ENCODE results near the gene INTS14.

The INTS14 gene

DNA sequence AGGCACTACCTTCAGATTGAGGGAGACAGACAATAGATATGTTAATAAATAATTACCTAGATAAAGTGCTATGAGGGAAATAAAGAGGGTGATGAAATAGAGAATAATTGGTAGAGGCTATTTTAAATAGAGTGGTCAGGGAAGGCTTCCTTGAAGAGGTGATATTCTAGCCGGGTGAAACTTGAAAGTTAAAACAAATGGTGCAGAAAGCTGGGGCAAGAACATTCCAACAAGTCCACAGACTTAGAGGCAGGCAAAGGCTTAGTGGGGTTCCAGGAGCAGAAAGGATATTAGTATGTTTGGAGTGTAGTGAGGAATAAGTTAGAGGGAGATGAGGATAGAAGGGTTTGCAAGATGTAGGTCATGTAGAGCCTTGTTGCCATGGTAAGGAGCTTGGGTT is 70.6 kb downstream of the INTS14 start:
- H3K27me3 ChIP-seq (ENCODE audit: low read length) = no peaks in the 10 kb centered on the region
- no peak for TF ChIP-seq EZH2phosphoT487 (conservative IDR thresholded peaks at IDR 0.05; ENCODE audit: low read length)
- TF ChIP-seq, protein P1, sequence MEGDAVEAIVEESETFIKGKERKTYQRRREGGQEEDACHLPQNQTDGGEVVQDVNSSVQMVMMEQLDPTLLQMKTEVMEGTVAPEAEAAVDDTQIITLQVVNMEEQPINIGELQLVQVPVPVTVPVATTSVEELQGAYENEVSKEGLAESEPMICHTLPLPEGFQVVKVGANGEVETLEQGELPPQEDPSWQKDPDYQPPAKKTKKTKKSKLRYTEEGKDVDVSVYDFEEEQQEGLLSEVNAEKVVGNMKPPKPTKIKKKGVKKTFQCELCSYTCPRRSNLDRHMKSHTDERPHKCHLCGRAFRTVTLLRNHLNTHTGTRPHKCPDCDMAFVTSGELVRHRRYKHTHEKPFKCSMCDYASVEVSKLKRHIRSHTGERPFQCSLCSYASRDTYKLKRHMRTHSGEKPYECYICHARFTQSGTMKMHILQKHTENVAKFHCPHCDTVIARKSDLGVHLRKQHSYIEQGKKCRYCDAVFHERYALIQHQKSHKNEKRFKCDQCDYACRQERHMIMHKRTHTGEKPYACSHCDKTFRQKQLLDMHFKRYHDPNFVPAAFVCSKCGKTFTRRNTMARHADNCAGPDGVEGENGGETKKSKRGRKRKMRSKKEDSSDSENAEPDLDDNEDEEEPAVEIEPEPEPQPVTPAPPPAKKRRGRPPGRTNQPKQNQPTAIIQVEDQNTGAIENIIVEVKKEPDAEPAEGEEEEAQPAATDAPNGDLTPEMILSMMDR (IDR thresholded peaks at IDR 0.05; ENCODE audit: insufficient read depth, low read length, poor library complexity, severe bottlenecking) = no peak
- H3K9me3 ChIP-seq (ENCODE audit: insufficient read depth, low read length) = no peaks in the 10 kb centered on the region
- no peak overlapping the region for H3K27ac ChIP-seq (ENCODE audit: low read depth, low read length)
- H3F3A ChIP-seq (ENCODE audit: insufficient read depth) = no peaks in the 10 kb centered on the region
- H3K4me3 ChIP-seq (ENCODE audit: insufficient read depth, low read length, poor library complexity, severe bottlenecking) = no peak overlapping the region
- H3K9ac ChIP-seq (ENCODE audit: low read length) = no peak overlapping the region
- peaks cover 96% of the 10 kb centered on the region for H3K79me2 ChIP-seq (ENCODE audit: insufficient read depth, low read length)
- H3K4me2 ChIP-seq (ENCODE audit: low read depth, low read length, poor library complexity, severe bottlenecking) = no peak overlapping the region
- H3K36me3 ChIP-seq (ENCODE audit: low read length) = no peaks in the 10 kb centered on the region
- H2AFZ ChIP-seq (ENCODE audit: low read depth, low read length, severe bottlenecking) = no peak overlapping the region
- peaks cover 14% of the 10 kb centered on the region for H4K20me1 ChIP-seq (ENCODE audit: low read depth, low read length)
- no peaks in the 10 kb centered on the region for H3K9me2 ChIP-seq (replicated peaks; ENCODE audit: insufficient read depth, low read length)

GRCh38 chr15:65535192-65535591 is 75.7 kb downstream of the INTS14 start:
- Histone ChIP-seq H3F3A (ENCODE audit: insufficient read depth) (no peaks in the 10 kb centered on the region), H3K4me2 (ENCODE audit: low read depth, low read length, poor library complexity, severe bottlenecking) (no peak overlapping the region), H3K27ac (ENCODE audit: low read depth, low read length) (no peak overlapping the region), H3K9ac (ENCODE audit: low read length) (no peak overlapping the region), H3K9me3 (ENCODE audit: insufficient read depth, low read length) (no peaks in the 10 kb centered on the region), H3K27me3 (ENCODE audit: low read length) (no peaks in the 10 kb centered on the region), H3K36me3 (ENCODE audit: low read length) (no peaks in the 10 kb centered on the region), H2AFZ (ENCODE audit: low read depth, low read length, severe bottlenecking) (no peak overlapping the region), H4K20me1 (ENCODE audit: low read depth, low read length) (peaks cover 9% of the 10 kb centered on the region), H3K4me3 (ENCODE audit: insufficient read depth, low read length, poor library complexity, severe bottlenecking) (no peak overlapping the region), H3K9me2 (replicated peaks; ENCODE audit: insufficient read depth, low read length) (no peaks in the 10 kb centered on the region), H3K79me2 (ENCODE audit: insufficient read depth, low read length) (peaks cover 96% of the 10 kb centered on the region)
- no peak for TF ChIP-seq EZH2phosphoT487 (conservative IDR thresholded peaks at IDR 0.05; ENCODE audit: low read length)
- TF ChIP-seq, protein P1 (IDR thresholded peaks at IDR 0.05; ENCODE audit: insufficient read depth, low read length, poor library complexity, severe bottlenecking) = no peak

DNA sequence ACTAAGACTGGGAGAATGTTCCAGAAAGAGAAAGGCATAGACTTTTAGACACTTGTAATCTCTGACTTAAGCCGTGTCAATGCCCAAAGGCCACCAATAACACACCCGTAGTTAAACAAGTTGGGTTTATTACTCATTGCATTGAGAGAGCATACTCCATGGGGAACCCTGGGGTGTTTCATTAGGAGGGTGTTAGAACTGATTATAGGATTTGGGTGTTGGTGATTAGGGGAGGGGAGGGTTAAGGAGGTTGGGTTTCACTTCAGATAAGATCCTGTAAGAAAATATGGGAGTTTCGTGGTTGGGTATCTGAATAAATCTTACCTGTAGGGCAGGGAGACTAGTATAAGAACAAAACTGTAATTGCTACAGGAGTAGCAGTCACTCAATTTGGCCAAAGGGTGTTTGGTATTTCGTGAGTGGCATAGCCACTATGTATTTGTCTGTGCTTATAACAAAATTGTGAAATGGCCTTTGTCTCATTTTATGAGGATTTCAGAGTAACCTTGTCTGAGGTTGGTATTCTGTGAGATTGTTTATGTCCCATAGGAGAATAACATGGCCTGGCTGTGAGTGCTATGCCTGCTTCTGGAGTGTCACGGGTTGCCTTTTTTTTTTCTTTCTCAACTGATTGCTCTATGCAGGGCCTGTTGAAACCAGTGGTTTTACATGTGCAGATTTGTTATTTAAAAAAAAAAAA is 77.7 kb downstream of the INTS14 start:
- H3K4me2 ChIP-seq (ENCODE audit: low read depth, low read length, poor library complexity, severe bottlenecking) = peak overlapping the region; percentile 69
- no peaks in the 10 kb centered on the region for H3K36me3 ChIP-seq (ENCODE audit: low read length)
- H3F3A ChIP-seq (ENCODE audit: insufficient read depth) = no peaks in the 10 kb centered on the region; the same call in 1 of the 2 replicates
- no peaks in the 10 kb centered on the region for H3K9me3 ChIP-seq (ENCODE audit: insufficient read depth, low read length)
- no peak overlapping the region for H3K27ac ChIP-seq (ENCODE audit: low read depth, low read length)
- H2AFZ ChIP-seq (ENCODE audit: low read depth, low read length, severe bottlenecking) = no peak overlapping the region
- H3K27me3 ChIP-seq (ENCODE audit: low read length) = no peaks in the 10 kb centered on the region
- no peak overlapping the region for H3K4me3 ChIP-seq (ENCODE audit: insufficient read depth, low read length, poor library complexity, severe bottlenecking)
- peaks cover 3% of the 10 kb centered on the region; the same call in 1 of the 2 replicates for H4K20me1 ChIP-seq (ENCODE audit: low read depth, low read length)
- peaks cover 76% of the 10 kb centered on the region for H3K79me2 ChIP-seq (ENCODE audit: insufficient read depth, low read length)
- TF ChIP-seq EZH2phosphoT487 (conservative IDR thresholded peaks at IDR 0.05; ENCODE audit: low read length) = no peak
- TF ChIP-seq, protein P1 (IDR thresholded peaks at IDR 0.05; ENCODE audit: insufficient read depth, low read length, poor library complexity, severe bottlenecking) = no peak
- H3K9ac ChIP-seq (ENCODE audit: low read length) = 0 out of 2 replicates have a peak overlapping the region, but pooled peaks have one; percentile 0
- H3K9me2 ChIP-seq (replicated peaks; ENCODE audit: insufficient read depth, low read length) = no peaks in the 10 kb centered on the region
